NCI-H345 treated with DMSO at 0.1 percent for 48 hours (cell line): ENCODE results near the gene ANKRD40.
"Not testable (repeated sequence)": the region's sequence is repeated elsewhere in the genome, so short reads cannot be mapped to it uniquely, and the experiment has no call there.

ENCODE experiments used
- DNase-seq: peaks from one replicate; lab custom pipeline; 2025; ENCODE audit not compliant: unreplicated experiment; lab: John Stamatoyannopoulos, UW

ANKRD40 gene

DNA sequence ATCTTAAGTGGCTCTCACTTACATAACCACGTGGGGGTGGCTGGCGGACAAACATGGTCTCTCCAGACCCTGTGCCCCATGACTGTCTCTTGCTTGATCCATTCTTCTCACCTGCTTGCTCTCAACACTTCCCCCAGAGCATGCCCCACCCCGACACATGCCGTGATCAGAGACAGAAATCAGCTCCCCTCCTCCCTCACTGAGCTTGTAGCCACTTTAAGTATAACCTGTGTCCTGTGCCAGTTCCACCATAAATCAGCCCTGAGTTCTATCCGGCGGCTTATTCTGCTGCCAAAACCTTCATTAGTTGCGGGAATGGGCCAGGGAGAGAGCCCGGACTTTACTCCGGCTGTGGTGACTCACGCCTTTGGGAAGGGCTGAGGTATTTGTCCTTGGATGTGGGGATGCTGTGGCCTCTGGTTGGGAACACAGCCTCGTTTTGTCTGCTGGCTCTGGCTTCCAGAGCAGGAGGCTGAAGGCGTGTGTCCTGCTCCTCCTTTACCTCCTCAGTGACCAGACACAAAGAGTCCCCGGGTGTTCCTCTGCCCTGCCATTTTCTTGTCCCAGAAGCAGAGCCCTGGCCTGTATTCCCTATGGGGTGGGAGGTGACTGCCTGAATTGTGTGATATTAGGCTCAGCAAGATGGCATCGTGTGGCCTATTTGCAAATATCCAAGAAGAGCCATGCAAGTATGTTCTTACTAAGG lies 21.1 kb downstream of the ANKRD40 start:
- DNase-seq = no peak

DNA sequence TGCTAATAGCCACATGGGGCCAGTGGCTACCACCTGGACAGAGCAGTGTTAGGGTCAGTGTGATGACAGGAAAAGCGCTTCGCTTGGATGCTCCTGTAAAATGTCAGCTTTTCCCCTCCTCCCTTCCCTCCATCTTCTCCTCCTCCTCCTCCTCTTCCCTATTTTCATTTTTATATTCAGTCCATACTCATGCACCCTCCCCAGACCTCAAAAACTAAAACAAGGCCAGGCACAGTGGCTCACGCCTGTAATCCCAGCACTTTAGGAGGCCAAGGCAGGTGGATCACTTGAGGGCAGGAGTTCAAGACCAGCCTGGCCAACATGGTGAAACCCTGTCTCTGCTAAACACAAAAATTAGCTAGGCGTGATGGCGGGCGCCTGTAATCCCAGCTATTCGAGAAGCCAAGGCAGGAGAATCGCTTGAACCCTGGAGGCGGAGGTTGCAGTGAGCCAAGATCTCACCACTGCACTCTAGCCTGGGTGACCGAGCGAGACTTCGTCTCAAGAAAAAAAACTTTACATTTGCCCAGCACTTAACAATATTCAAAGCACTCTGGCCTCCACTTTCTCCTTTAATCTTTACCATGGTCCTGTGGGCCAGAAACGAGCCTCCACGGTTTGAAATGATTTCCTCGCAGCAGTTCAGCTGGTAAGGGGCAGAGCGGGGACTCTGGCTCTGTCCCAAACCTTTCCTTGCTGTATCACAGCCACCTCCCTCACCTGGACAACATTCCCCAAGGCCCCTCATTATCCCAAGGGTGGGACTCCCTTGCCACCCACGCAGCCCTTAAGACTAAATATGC lies 21.8 kb downstream of the ANKRD40 start:
- no peak for DNase-seq

DNA sequence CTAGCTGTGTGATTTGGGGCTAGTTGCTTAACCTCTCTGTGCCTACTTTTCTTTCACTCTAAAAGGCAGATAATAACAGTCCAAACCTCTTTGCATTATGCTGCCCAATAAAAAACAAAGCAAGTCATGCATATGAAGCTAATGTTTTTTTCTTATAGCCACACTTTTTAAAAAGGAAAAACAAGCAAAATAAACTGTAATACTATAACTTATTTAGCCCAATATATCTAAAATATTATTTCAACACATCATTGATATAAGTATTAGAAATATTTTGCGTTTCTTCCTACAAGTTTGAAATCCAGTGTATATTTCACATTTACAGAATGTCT lies 22.4 kb downstream of the ANKRD40 start:
- no peak for DNase-seq

DNA sequence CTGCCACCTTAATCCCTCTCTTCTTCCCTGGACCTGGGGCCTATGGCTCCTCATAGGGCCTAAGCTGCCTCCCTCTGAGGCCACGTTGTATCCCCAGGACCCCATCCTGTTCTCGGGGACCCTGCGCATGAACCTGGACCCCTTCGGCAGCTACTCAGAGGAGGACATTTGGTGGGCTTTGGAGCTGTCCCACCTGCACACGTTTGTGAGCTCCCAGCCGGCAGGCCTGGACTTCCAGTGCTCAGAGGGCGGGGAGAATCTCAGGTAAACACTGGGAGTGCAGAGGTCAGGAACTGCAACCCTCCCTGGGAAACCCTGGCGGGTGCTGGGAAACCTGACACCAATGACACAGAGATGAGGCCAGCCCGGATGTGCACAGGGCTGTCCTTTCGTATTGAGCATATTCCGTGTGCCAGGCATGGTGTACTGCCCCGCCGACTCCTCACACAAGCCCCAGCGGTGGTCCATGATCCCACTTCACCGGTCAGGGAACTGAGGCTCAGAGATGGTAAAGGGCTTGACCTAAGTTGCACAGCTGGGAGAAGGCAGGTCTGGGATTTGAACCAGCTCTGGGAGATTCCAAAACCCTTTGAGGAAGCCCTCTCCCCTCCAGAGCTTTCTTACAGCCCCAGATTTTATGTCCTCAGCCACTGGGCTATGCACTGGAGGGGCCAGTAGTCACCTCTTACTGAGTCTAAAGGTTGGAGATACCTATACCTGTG lies 22.9 kb downstream of the ANKRD40 start:
- no peak for DNase-seq

DNA sequence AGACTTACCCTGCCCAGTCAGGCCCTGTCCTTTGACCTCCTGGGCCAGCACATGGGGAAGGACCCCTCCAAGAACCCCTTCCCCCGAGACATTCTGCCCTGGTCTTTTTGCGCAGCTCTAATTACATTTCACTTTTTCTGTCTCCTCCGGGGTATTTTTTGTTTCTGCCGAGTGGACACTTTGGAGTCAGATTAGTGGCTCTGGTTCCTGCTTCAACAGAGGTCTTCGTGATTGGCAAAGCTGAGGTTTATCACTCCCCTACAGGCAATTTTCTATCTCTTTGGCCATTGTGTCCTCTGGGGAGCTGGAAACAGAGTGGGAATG lies 23.5 kb downstream of the ANKRD40 start:
- DNase-seq = no peak

DNA sequence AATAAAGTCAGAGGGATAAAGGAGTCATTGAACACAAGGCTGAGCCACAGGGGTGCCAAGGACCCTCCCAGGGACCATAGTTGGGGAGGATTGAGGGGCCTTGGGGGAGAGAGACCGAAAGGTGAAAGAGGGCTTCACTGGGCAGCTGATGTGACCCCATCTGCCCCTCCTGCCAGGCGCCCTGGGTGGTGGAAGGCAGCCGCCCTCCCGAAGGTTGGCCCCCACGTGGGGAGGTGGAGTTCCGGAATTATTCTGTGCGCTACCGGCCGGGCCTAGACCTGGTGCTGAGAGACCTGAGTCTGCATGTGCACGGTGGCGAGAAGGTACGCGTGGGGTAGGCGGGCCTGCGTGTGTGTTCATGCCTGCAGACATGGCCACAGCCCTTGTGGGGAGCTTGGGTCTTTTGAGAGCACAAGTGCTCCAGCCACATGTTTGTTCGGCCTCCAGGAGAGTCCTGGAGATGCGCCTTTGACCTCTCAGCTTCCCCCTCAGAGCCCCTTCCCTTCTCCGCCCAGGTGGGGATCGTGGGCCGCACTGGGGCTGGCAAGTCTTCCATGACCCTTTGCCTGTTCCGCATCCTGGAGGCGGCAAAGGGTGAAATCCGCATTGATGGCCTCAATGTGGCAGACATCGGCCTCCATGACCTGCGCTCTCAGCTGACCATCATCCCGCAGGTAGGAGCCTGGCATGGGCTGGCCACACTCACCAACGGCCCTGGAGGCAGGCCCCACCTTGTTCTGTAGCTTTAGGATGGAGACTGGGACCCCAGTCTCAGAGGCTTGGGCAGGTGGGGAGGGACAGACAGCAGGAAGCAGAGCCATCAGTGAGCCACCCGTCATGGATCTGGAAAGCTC lies 24.1 kb downstream of the ANKRD40 start:
- DNase-seq = no peak

DNA sequence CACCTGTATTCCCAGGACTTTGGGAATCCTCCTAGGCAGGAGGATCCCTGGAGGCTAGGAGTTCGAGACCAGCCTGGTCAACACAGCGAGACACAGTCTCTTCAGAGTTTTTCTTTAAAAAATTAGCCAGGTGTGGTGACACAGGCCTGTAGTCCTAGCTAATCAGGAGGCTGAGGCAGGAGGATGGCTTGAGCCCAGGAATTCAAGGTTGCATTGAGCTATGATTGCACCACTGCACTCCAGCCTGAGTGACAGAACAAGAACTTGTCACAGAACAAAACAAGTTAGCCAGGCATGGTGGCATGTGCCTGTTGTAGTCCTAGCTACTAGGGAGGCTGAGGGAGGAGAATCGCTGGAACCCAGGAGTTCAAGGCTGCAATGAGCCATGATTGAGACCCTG lies 24.8 kb downstream of the ANKRD40 start:
- no peak for DNase-seq

DNA sequence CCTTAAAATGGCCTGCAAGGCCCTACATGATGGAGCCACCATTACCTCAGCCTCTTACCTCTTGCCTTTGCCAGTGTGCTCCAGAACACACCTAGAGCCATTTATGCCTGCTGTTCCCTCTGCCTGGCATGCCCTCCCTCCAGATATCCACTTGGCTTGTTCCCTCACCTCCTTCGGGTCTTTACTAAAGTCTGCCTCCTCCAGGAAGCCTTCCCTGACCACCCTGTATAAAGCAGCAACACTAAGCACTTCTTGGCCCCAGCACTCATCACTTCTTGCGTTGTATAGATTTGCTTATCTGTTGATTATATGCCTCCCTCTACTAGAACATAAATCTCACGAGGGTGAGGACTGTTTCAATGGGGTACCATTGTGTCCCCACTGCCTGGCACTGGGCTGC lies 25.3 kb downstream of the ANKRD40 start:
- DNase-seq = no peak

DNA sequence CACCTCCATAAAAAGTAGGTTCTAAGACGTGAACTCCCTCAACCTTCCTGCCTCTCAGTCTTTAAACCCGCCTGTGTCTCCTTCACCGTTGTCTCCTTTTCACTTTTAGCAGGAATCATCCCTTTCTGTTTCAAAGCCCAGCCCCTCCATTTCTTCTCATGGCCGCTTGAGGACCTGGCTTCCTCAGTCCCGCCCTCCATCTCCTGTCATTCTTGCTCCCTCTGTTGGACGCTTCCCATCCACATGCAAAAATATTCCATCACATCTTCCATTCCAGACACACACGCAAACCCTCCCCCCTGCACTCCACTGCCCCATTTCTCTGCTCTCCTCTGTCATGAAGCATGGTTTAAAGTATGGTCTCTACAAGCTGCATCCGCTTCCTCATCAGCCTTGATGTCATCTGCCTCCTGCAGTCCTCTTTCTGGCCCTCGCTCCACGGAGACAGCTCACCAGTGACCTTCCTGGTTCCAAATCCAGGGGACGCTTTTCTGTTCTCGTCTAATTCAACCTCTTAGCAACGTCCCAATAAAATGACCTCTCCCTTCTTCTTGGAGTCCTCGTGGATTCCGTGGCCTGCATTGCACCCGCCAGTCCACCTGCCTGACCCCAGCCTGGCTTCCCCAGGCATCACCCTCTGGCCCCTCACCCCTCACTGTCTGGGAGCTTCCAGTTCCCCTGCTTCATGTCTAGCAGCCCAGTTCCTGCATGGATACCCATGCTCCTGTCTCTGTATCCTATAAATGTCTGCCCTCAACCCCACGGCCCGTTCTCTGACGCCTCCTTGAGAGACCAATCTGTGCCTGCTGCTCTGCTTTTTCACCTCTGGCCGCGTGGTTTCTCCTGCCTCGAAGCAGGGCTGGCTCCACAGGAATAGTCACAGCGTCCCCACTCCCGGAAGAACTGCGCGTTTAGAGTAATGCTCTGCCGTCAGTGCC lies 26.2 kb downstream of the ANKRD40 start:
- DNase-seq = no peak

DNA sequence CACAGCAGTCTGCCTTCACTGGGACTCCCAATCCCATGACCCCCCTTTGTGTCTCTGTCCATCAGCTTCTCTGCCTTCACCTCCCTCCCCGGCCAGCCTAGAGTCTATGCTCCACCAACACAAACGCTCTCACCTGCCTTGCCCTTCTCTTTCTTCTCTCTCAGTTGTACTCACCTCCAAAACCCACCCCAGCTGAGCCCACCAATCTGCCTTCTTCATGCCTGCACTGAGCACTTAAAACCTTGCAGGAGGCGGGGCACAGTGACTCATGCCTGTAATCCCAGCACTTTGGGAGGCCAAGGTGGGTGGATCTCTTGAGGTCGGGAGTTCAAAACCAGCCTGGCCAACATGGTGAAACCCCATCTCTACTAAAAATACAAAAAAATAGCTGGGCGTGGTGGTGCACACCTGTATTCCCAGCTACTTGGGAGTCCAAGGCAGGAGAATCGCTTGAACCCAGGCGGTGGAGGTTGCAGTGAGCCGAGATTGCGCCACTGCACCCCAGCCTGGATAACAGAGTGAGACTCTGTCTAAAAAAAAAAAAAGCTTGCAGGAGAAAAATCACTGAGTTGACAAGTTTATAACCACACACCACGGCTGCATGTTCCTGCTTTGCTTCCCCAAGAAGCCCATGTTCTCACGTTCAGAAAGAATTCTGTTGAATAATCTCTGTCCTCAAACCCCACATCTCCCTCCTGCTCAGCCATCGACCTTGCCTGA lies 27.0 kb downstream of the ANKRD40 start:
- DNase-seq = not testable (repeated sequence)

DNA sequence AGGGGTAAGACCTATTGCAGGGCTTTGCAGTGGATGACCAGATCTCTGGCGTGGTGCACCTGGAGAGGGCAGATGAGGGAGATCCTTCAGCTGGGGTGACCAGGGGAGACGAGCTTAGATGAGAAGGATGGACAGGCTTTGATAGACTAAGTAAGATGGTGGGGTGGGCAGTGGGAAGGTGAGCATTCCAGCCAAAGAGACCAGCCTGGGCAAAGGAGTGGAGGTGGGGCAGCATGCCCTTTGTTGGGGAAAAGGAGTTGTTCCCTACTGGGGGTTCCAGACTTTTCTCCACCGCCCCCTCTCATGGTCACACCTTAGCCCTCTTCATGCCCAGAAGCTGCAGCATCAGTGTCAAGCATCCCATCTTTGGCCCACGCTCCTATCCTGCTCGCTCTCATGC lies 27.6 kb downstream of the ANKRD40 start:
- no peak for DNase-seq

DNA sequence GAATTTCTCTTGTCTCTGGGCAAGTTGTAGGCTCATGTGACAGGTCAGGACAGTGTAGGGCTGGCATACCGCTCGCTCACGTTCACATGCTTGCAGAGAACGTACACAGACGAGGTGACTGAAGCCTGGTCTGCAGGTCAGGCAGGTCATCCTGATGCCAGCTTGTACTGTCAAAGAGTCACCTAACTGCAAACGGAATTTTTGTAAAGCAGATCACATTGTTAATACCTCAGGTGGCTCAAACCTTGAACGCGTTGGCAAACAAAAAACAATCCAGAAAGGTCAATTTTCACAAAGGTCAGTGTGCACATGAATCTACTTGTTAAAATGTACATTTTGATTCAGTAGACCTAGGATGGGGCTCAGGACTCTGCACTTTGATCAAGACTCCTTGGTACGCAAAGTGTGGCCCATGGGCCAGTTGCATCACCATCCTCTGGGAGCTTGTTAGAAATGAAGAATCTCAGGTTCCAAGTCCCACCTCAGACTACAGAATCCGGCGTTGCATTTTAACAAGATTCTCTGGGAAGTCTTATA lies 28.6 kb downstream of the ANKRD40 start:
- no peak for DNase-seq

DNA sequence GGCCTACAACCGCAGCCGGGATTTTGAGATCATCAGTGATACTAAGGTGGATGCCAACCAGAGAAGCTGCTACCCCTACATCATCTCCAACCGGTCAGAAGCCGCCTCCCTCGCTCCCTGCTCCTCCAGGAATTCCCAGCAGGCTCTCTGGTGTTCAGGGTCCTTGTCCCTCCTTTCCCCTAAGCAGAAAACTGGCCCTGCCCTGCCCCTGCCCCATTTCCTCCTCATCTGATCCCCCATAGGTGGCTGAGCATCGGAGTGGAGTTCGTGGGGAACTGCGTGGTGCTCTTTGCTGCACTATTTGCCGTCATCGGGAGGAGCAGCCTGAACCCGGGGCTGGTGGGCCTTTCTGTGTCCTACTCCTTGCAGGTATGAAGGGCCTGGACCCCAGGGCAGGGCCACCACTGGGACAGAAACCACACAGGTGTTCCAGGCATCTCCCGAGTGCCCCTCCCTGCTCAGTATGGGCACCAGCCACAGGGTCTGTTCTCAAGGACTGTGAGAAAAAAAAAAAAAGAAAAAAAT lies 29.8 kb downstream of the ANKRD40 start:
- DNase-seq = no peak

DNA sequence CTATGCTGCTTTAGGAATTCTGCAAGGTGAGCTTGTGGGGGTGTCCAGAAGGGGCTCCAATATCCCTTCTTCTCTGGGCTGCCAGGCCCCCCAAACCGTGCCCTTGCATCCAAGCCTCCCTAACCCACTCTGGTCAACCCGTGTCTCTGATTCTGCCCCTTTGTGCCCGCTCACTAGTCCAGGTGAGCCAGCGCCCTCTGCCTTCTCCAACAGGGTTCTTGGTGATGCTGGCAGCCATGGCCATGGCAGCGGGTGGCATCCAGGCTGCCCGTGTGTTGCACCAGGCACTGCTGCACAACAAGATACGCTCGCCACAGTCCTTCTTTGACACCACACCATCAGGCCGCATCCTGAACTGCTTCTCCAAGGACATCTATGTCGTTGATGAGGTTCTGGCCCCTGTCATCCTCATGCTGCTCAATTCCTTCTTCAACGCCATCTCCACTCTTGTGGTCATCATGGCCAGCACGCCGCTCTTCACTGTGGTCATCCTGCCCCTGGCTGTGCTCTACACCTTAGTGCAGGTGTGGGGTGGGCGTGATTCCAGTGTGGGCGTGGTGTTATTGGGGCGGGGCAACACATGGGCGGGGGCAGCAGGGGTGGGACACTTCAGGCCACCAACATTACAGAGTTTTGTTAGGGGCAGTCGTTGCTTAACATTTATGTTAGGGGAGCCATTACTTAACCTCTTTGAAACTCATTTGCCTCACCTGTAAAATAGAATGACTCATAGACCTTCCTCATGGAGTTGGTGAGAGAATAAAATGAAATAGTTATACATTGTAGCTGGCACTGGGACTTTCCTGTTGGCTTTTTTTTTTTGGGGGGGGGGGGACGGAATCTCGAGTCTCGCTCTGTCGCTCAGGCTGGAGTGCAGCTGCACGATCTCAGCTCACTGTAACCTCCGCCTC lies 31.4 kb downstream of the ANKRD40 start:
- DNase-seq = no peak

DNA sequence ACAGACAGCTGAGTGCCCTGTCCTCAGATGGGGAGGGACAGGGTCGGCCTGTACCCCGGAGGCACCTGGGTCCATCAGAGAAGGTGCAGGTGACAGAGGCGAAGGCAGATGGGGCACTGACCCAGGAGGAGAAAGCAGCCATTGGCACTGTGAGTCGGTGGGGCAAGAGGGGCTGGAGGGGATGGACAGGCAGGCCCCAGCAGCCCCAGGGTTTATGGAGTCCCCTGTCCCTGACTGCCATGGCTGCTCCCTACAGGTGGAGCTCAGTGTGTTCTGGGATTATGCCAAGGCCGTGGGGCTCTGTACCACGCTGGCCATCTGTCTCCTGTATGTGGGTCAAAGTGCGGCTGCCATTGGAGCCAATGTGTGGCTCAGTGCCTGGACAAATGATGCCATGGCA lies 32.1 kb downstream of the ANKRD40 start:
- DNase-seq = no peak

DNA sequence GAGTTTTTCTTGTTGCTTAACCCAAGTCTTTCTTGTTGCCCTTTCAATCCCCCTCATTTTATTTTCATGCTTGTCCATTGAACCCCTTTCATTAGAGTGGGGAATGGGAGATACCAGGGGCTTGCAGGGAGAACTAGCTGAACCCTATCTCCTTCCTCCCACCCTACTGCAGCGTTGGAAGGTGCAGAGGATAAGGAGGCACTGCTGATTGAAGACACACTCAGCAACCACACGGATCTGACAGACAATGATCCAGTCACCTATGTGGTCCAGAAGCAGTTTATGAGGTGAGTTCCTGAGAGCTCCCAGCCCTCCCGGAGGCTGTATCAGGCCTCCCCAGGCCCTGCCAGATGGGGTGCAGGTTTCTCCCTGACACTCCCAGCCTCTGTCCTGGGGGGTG lies 32.5 kb downstream of the ANKRD40 start:
- DNase-seq = no peak

DNA sequence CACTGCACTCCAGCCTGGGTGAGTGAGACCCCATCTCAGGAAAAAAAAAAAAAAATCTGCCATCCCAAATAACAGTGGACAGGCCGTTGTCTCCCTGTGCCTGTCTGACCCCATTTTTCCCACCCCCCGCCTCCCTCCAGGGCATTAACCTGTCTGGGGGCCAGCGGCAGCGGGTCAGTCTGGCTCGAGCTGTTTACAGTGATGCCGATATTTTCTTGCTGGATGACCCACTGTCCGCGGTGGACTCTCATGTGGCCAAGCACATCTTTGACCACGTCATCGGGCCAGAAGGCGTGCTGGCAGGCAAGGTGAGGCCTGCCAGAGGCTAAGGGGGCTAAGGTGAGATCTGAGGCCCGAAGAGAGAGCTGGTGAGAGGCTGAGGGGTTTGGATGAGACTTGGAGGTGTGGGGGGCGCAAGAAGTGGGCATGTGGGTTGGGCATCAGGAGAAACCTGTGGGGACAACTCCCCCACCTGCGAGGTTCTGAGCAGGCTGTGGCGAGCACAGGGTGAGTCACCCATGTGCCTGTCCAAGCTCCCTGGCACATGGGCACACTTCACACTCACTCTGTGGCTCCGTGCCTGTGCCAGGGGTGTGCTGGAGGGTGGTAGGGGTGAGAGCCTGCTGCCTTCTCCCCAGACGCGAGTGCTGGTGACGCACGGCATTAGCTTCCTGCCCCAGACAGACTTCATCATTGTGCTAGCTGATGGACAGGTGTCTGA lies 34.7 kb downstream of the ANKRD40 start:
- no peak for DNase-seq
